GM19438 (cell line): ENCODE measurements around the gene ASTN2.

Source experiments
- ATAC-seq: cut with Tn5 transposase; IDR thresholded peaks from one replicate; pipeline ENCODE4 v1.9.1; 2021; ENCODE audit warnings: low read depth; ENCODE audit not compliant: unreplicated experiment

ASTN2 gene

GRCh38 chr9:116987721-116988485 lies 427.0 kb downstream of the ASTN2 start:
- no peak for ATAC-seq

- ATAC-seq = no peak
Observed at GRCh38 chr9:116986015-116986414, 428.8 kb downstream of the ASTN2 start.

- ATAC-seq = no peak
Observed at GRCh38 chr9:116985596-116985995, 429.3 kb downstream of the ASTN2 start.

- no peak for ATAC-seq
Observed at GRCh38 chr9:116984111-116984510, 430.7 kb downstream of the ASTN2 start.

- no peak for ATAC-seq
Observed at GRCh38 chr9:116980582-116981120, 434.2 kb downstream of the ASTN2 start.

- ATAC-seq = no peak
Observed at GRCh38 chr9:116979456-116979855, 435.4 kb downstream of the ASTN2 start.

- no peak for ATAC-seq
Observed at GRCh38 chr9:116978155-116978554, 436.7 kb downstream of the ASTN2 start.

GRCh38 chr9:116975126-116975525 lies 439.7 kb downstream of the ASTN2 start:
- ATAC-seq = no peak

- no peak for ATAC-seq
Observed at GRCh38 chr9:116966199-116966598, 448.7 kb downstream of the ASTN2 start.

- no peak for ATAC-seq
Observed at GRCh38 chr9:116964258-116964657, 450.6 kb downstream of the ASTN2 start.

- no peak for ATAC-seq
Observed at GRCh38 chr9:116959809-116960208, 455.0 kb downstream of the ASTN2 start.

- ATAC-seq = no peak
Observed at GRCh38 chr9:116958881-116959280, 456.0 kb downstream of the ASTN2 start.

GRCh38 chr9:116954731-116955130 lies 460.1 kb downstream of the ASTN2 start:
- ATAC-seq = no peak

GRCh38 chr9:116953271-116953670 lies 461.6 kb downstream of the ASTN2 start:
- ATAC-seq = no peak

- ATAC-seq = no peak
Observed at GRCh38 chr9:116952436-116952810, 462.4 kb downstream of the ASTN2 start.

- ATAC-seq = peak; percentile 51
Observed at GRCh38 chr9:116951588-116952435, 463.0 kb downstream of the ASTN2 start.

GRCh38 chr9:116945817-116946216 lies 469.0 kb downstream of the ASTN2 start:
- ATAC-seq = no peak

GRCh38 chr9:116944714-116945534 lies 469.9 kb downstream of the ASTN2 start:
- no peak for ATAC-seq

GRCh38 chr9:116943970-116944369 lies 470.9 kb downstream of the ASTN2 start:
- no peak for ATAC-seq

- no peak for ATAC-seq
Observed at GRCh38 chr9:116942593-116943061, 472.2 kb downstream of the ASTN2 start.

- ATAC-seq = no peak
Observed at GRCh38 chr9:116941266-116941665, 473.6 kb downstream of the ASTN2 start.
